ENCODE results near the gene KIAA1755.

The KIAA1755 gene

GRCh38 chr20:38219006-38219950 lies 41.3 kb downstream of the KIAA1755 start:
- no peak for DNase-seq (ENCODE audit: low read depth)
- H3K4me3 ChIP-seq (ENCODE audit: low read depth, low read length): no peak overlapping the region
- TF ChIP-seq CTCF (IDR thresholded peaks at IDR 0.05; ENCODE audit: control insufficient read depth, extremely low read depth, insufficient read depth): no peak

GRCh38 chr20:38218566-38218885 lies 42.0 kb downstream of the KIAA1755 start:
- H3K4me3 ChIP-seq (ENCODE audit: low read depth, low read length): no peak overlapping the region
- no peak for DNase-seq (ENCODE audit: low read depth)
- TF ChIP-seq CTCF (IDR thresholded peaks at IDR 0.05; ENCODE audit: control insufficient read depth, extremely low read depth, insufficient read depth): no peak

- DNase-seq (ENCODE audit: low read depth): no peak
- TF ChIP-seq CTCF (IDR thresholded peaks at IDR 0.05; ENCODE audit: control insufficient read depth, extremely low read depth, insufficient read depth): no peak
- no peak overlapping the region for H3K4me3 ChIP-seq (ENCODE audit: low read depth, low read length)
These were observed 42.6 kb downstream of the KIAA1755 start for GRCh38 chr20:38217791-38218565.

DNA sequence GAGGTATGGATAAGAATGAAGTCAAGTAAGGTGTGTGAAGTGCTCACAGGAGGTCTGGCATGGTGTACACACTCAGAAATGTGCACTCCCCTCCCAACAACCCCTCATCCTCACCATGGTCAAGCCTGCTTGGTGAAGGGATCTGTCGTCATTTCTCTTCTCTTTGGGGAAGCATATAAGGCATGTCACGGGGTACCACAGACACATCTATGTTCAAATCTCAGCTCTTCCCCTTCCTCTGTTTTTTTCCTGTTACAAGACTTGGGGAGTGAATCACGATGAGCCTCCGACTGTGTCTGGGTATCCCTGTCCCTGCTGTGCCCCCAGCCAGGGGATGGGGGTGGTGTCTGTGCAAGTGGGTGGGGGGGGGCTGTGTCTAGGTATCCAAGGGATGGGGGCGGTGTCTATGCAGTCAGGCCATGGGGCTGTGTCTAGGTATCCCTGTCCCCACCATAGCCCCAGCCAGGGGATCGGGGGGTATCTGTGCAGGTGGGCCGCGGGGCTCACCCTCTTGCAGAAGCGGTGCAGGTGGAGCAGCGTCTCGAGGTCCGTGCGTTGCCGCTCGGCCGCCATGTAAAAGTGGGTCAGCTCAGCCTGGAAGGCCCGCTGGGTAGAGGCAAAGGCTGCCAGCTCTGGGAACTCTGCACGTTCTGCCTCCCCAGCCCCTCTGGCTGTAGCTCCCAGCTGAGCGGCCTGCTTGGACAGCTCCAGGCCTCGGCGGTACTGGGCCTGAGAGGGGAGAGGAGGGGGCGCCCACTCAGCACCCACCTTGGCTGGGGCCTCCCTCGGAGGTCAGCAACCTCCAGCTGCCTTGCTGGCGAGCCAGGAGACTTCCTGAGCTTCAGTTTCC lies 43.6 kb downstream of the KIAA1755 start:
- TF ChIP-seq CTCF (IDR thresholded peaks at IDR 0.05; ENCODE audit: control insufficient read depth, extremely low read depth, insufficient read depth): no peak
- H3K4me3 ChIP-seq (ENCODE audit: low read depth, low read length): no peak overlapping the region
- DNase-seq (ENCODE audit: low read depth): no peak

GRCh38 chr20:38216201-38216600 lies 44.3 kb downstream of the KIAA1755 start:
- no peak for TF ChIP-seq CTCF (IDR thresholded peaks at IDR 0.05; ENCODE audit: control insufficient read depth, extremely low read depth, insufficient read depth)
- H3K4me3 ChIP-seq (ENCODE audit: low read depth, low read length): no peak overlapping the region
- no peak for DNase-seq (ENCODE audit: low read depth)

All from LNCaP clone FGC (cell line).